ENCODE measurements around the gene CNN3.

- TF ChIP-seq CTCF (IDR thresholded peaks at IDR 0.05) = no peak
- TF ChIP-seq POLR2A (IDR thresholded peaks at IDR 0.05) = no peak
Observed at GRCh38 chr1:94935476-94935875, 8.6 kb upstream of the CNN3 start.

Data from uterus (tissue), 2 donors.